ENCODE results near the gene ZNF738.
"Not testable (repeated sequence)": the region's sequence is repeated elsewhere in the genome, so short reads cannot be mapped to it uniquely, and the experiment has no call there.

ZNF738 gene

GRCh38 chr19:21335721-21336120 is 23.1 kb upstream of the ZNF738 start:
- Histone ChIP-seq H3K4me2 (ENCODE audit: low read length) (no peak overlapping the region), H3K9ac (ENCODE audit: low read length) (no peak overlapping the region), H3K36me3 (ENCODE audit: control insufficient read depth, insufficient read depth, low read length) (no peaks in the 10 kb centered on the region), H3K79me2 (ENCODE audit: control insufficient read depth, insufficient read depth, low read length) (no peaks in the 10 kb centered on the region), H2BK120ac (ENCODE audit: low read depth, low read length) (no peak overlapping the region), H2BK5ac (ENCODE audit: low read length) (no peak overlapping the region), H3K4me3 (ENCODE audit: low read length) (no peak overlapping the region), H2AK5ac (ENCODE audit: low read length) (no peak overlapping the region), H3K56ac (ENCODE audit: low read length) (no peak overlapping the region), H2BK15ac (replicated peaks; ENCODE audit: low read depth) (no peak overlapping the region), H3K4me1 (ENCODE audit: control insufficient read depth, low read depth, low read length) (no peaks in the 10 kb centered on the region), H3K27me3 (ENCODE audit: insufficient read depth, low read length, poor library complexity) (no peaks in the 10 kb centered on the region), H3K18ac (ENCODE audit: low read length) (no peak overlapping the region), H3K79me1 (ENCODE audit: low read length) (no peaks in the 10 kb centered on the region), H3K4ac (ENCODE audit: low read depth, low read length) (no peak overlapping the region), H3K27ac (ENCODE audit: low read depth, low read length) (no peak overlapping the region), H3K23ac (ENCODE audit: low read length) (no peak overlapping the region), H4K5ac (ENCODE audit: low read length) (no peak overlapping the region), H4K8ac (ENCODE audit: low read depth, low read length) (no peak overlapping the region)
- whole genome bisulfite sequencing (ENCODE audit: extremely low coverage, insufficient coverage, low lambda C conversion rate) = no CpG with 5 or more reads among the region's 2 CpGs
- DNase-seq = no peak

GRCh38 chr19:21344841-21345240 is 14.0 kb upstream of the ZNF738 start:
- H3K4me3 ChIP-seq (ENCODE audit: low read length); H3K4ac ChIP-seq (ENCODE audit: low read depth, low read length); DNase-seq; H3K27ac ChIP-seq (ENCODE audit: low read depth, low read length); H3K9ac ChIP-seq (ENCODE audit: low read length); H3K79me2 ChIP-seq (ENCODE audit: control insufficient read depth, insufficient read depth, low read length); H2BK5ac ChIP-seq (ENCODE audit: low read length); H3K56ac ChIP-seq (ENCODE audit: low read length); H3K36me3 ChIP-seq (ENCODE audit: control insufficient read depth, insufficient read depth, low read length); H4K5ac ChIP-seq (ENCODE audit: low read length); H4K8ac ChIP-seq (ENCODE audit: low read depth, low read length); H2BK15ac ChIP-seq (replicated peaks; ENCODE audit: low read depth); H2AK5ac ChIP-seq (ENCODE audit: low read length); H3K4me2 ChIP-seq (ENCODE audit: low read length); H3K4me1 ChIP-seq (ENCODE audit: control insufficient read depth, low read depth, low read length); H3K27me3 ChIP-seq (ENCODE audit: insufficient read depth, low read length, poor library complexity); H3K79me1 ChIP-seq (ENCODE audit: low read length); H2BK120ac ChIP-seq (ENCODE audit: low read depth, low read length); H3K23ac ChIP-seq (ENCODE audit: low read length); H3K18ac ChIP-seq (ENCODE audit: low read length): not testable (repeated sequence)
- WGBS (ENCODE audit: extremely low coverage, insufficient coverage, low lambda C conversion rate) = no CpG with 5 or more reads among the region's 2 CpGs

GRCh38 chr19:21352830-21353229 is 6.0 kb upstream of the ZNF738 start:
- Histone ChIP-seq H3K4me2 (ENCODE audit: low read length) (no peak overlapping the region), H2BK5ac (ENCODE audit: low read length) (no peak overlapping the region), H3K4me3 (ENCODE audit: low read length) (no peak overlapping the region), H3K79me1 (ENCODE audit: low read length) (no peaks in the 10 kb centered on the region), H3K23ac (ENCODE audit: low read length) (no peak overlapping the region), H3K4ac (ENCODE audit: low read depth, low read length) (no peak overlapping the region), H2BK15ac (replicated peaks; ENCODE audit: low read depth) (no peak overlapping the region), H3K27me3 (ENCODE audit: insufficient read depth, low read length, poor library complexity) (no peaks in the 10 kb centered on the region), H3K18ac (ENCODE audit: low read length) (no peak overlapping the region), H3K27ac (ENCODE audit: low read depth, low read length) (no peak overlapping the region), H3K9ac (ENCODE audit: low read length) (no peak overlapping the region), H2AK5ac (ENCODE audit: low read length) (no peak overlapping the region), H3K4me1 (ENCODE audit: control insufficient read depth, low read depth, low read length) (no peaks in the 10 kb centered on the region), H3K36me3 (ENCODE audit: control insufficient read depth, insufficient read depth, low read length) (no peaks in the 10 kb centered on the region), H2BK120ac (ENCODE audit: low read depth, low read length) (no peak overlapping the region), H3K56ac (ENCODE audit: low read length) (no peak overlapping the region), H4K8ac (ENCODE audit: low read depth, low read length) (no peak overlapping the region), H4K5ac (ENCODE audit: low read length) (no peak overlapping the region), H3K79me2 (ENCODE audit: control insufficient read depth, insufficient read depth, low read length) (no peaks in the 10 kb centered on the region)
- WGBS (ENCODE audit: extremely low coverage, insufficient coverage, low lambda C conversion rate) = no CpG with 5 or more reads among the region's 2 CpGs
- DNase-seq = no peak

- Histone ChIP-seq H3K56ac (ENCODE audit: low read length) (no peak overlapping the region), H3K4ac (ENCODE audit: low read depth, low read length) (no peak overlapping the region), H2BK15ac (replicated peaks; ENCODE audit: low read depth) (no peak overlapping the region), H3K79me1 (ENCODE audit: low read length) (peaks cover 11% of the 10 kb centered on the region), H3K9ac (ENCODE audit: low read length) (no peak overlapping the region), H2BK120ac (ENCODE audit: low read depth, low read length) (no peak overlapping the region), H3K18ac (ENCODE audit: low read length) (no peak overlapping the region), H3K79me2 (ENCODE audit: control insufficient read depth, insufficient read depth, low read length) (peaks cover 42% of the 10 kb centered on the region), H3K4me1 (ENCODE audit: control insufficient read depth, low read depth, low read length) (no peaks in the 10 kb centered on the region), H3K4me2 (ENCODE audit: low read length) (no peak overlapping the region), H4K8ac (ENCODE audit: low read depth, low read length) (no peak overlapping the region), H2BK5ac (ENCODE audit: low read length) (no peak overlapping the region), H3K4me3 (ENCODE audit: low read length) (no peak overlapping the region), H3K23ac (ENCODE audit: low read length) (no peak overlapping the region), H3K27me3 (ENCODE audit: insufficient read depth, low read length, poor library complexity) (no peaks in the 10 kb centered on the region), H2AK5ac (ENCODE audit: low read length) (no peak overlapping the region), H4K5ac (ENCODE audit: low read length) (no peak overlapping the region), H3K36me3 (ENCODE audit: control insufficient read depth, insufficient read depth, low read length) (peaks cover 4% of the 10 kb centered on the region), H3K27ac (ENCODE audit: low read depth, low read length) (no peak overlapping the region)
- no CpG with 5 or more reads among the region's 3 CpGs for WGBS (ENCODE audit: extremely low coverage, insufficient coverage, low lambda C conversion rate)
- no peak for DNase-seq
Observed at GRCh38 chr19:21362291-21362690, 3.5 kb downstream of the ZNF738 start.

- H3K18ac ChIP-seq (ENCODE audit: low read length) = no peak overlapping the region
- H2BK5ac ChIP-seq (ENCODE audit: low read length) = no peak overlapping the region
- H3K36me3 ChIP-seq (ENCODE audit: control insufficient read depth, insufficient read depth, low read length) = no peaks in the 10 kb centered on the region
- H3K4me2 ChIP-seq (ENCODE audit: low read length) = no peak overlapping the region
- H2BK120ac ChIP-seq (ENCODE audit: low read depth, low read length) = no peak overlapping the region
- H3K4me3 ChIP-seq (ENCODE audit: low read length) = no peak overlapping the region
- H3K4me1 ChIP-seq (ENCODE audit: control insufficient read depth, low read depth, low read length) = no peaks in the 10 kb centered on the region
- no peak overlapping the region for H3K56ac ChIP-seq (ENCODE audit: low read length)
- no peak overlapping the region for H3K4ac ChIP-seq (ENCODE audit: low read depth, low read length)
- no peaks in the 10 kb centered on the region for H3K79me1 ChIP-seq (ENCODE audit: low read length)
- no peaks in the 10 kb centered on the region for H3K27me3 ChIP-seq (ENCODE audit: insufficient read depth, low read length, poor library complexity)
- no peak overlapping the region for H3K23ac ChIP-seq (ENCODE audit: low read length)
- H3K27ac ChIP-seq (ENCODE audit: low read depth, low read length) = no peak overlapping the region
- WGBS (ENCODE audit: extremely low coverage, insufficient coverage, low lambda C conversion rate) = no CpG with 5 or more reads among the region's 4 CpGs
- H4K5ac ChIP-seq (ENCODE audit: low read length) = no peak overlapping the region
- H2BK15ac ChIP-seq (replicated peaks; ENCODE audit: low read depth) = no peak overlapping the region
- no peak for DNase-seq
- no peak overlapping the region for H4K8ac ChIP-seq (ENCODE audit: low read depth, low read length)
- no peak overlapping the region for H3K9ac ChIP-seq (ENCODE audit: low read length)
- no peak overlapping the region for H2AK5ac ChIP-seq (ENCODE audit: low read length)
- H3K79me2 ChIP-seq (ENCODE audit: control insufficient read depth, insufficient read depth, low read length) = no peaks in the 10 kb centered on the region
Observed at GRCh38 chr19:21383980-21384582, 25.3 kb downstream of the ZNF738 start.

GRCh38 chr19:21396121-21396520 is 37.3 kb downstream of the ZNF738 start:
- no peak overlapping the region for H2BK15ac ChIP-seq (replicated peaks; ENCODE audit: low read depth)
- H3K56ac ChIP-seq (ENCODE audit: low read length) = no peak overlapping the region
- H3K9ac ChIP-seq (ENCODE audit: low read length) = no peak overlapping the region
- no peak overlapping the region for H3K18ac ChIP-seq (ENCODE audit: low read length)
- H3K4me3 ChIP-seq (ENCODE audit: low read length) = no peak overlapping the region
- no peak overlapping the region for H3K4ac ChIP-seq (ENCODE audit: low read depth, low read length)
- no peak overlapping the region for H2AK5ac ChIP-seq (ENCODE audit: low read length)
- no peak overlapping the region for H3K4me2 ChIP-seq (ENCODE audit: low read length)
- H3K23ac ChIP-seq (ENCODE audit: low read length) = no peak overlapping the region
- H2BK5ac ChIP-seq (ENCODE audit: low read length) = no peak overlapping the region
- peaks cover 2% of the 10 kb centered on the region for H3K4me1 ChIP-seq (ENCODE audit: control insufficient read depth, low read depth, low read length)
- no CpG with 5 or more reads among the region's 10 CpGs for WGBS (ENCODE audit: extremely low coverage, insufficient coverage, low lambda C conversion rate)
- no peaks in the 10 kb centered on the region for H3K36me3 ChIP-seq (ENCODE audit: control insufficient read depth, insufficient read depth, low read length)
- H4K8ac ChIP-seq (ENCODE audit: low read depth, low read length) = no peak overlapping the region
- H3K27me3 ChIP-seq (ENCODE audit: insufficient read depth, low read length, poor library complexity) = no peaks in the 10 kb centered on the region
- H4K5ac ChIP-seq (ENCODE audit: low read length) = no peak overlapping the region
- peaks cover 12% of the 10 kb centered on the region for H3K79me2 ChIP-seq (ENCODE audit: control insufficient read depth, insufficient read depth, low read length)
- DNase-seq = no peak
- H3K27ac ChIP-seq (ENCODE audit: low read depth, low read length) = no peak overlapping the region
- H3K79me1 ChIP-seq (ENCODE audit: low read length) = peaks cover 4% of the 10 kb centered on the region
- no peak overlapping the region for H2BK120ac ChIP-seq (ENCODE audit: low read depth, low read length)
